COLO668 (cell line): Measurements from ENCODE around the gene PPP2R3A.

Source experiments
- DNase-seq: peaks from one replicate; lab custom pipeline; 2025; ENCODE audit not compliant: unreplicated experiment; lab: John Stamatoyannopoulos, UW

PPP2R3A gene

GRCh38 chr3:136021803-136022202 is 56.3 kb downstream of the PPP2R3A start:
- no peak for DNase-seq

GRCh38 chr3:136022529-136023263 is 57.2 kb downstream of the PPP2R3A start:
- no peak for DNase-seq

- DNase-seq: no peak
Observed at GRCh38 chr3:136023264-136023978, 57.9 kb downstream of the PPP2R3A start.

- no peak for DNase-seq
Observed at GRCh38 chr3:136036306-136036705, 70.8 kb downstream of the PPP2R3A start.

- DNase-seq: no peak
Observed at GRCh38 chr3:136038668-136039067, 73.1 kb downstream of the PPP2R3A start.

- no peak for DNase-seq
Observed at GRCh38 chr3:136042608-136043221, 77.2 kb downstream of the PPP2R3A start.

GRCh38 chr3:136044980-136045745 is 79.6 kb downstream of the PPP2R3A start:
- no peak for DNase-seq

- no peak for DNase-seq
Observed at GRCh38 chr3:136048068-136048467, 82.5 kb downstream of the PPP2R3A start.

- DNase-seq: no peak
Observed at GRCh38 chr3:136050250-136050649, 84.7 kb downstream of the PPP2R3A start.

- DNase-seq: no peak
Observed at GRCh38 chr3:136055491-136055890, 90.0 kb downstream of the PPP2R3A start.

- no peak for DNase-seq
Observed at GRCh38 chr3:136067211-136067610, 101.7 kb downstream of the PPP2R3A start.

- DNase-seq: no peak
Observed at GRCh38 chr3:136068708-136069107, 103.2 kb downstream of the PPP2R3A start.

GRCh38 chr3:136069933-136070332 is 104.4 kb downstream of the PPP2R3A start:
- no peak for DNase-seq

GRCh38 chr3:136070334-136070733 is 104.8 kb downstream of the PPP2R3A start:
- DNase-seq: no peak

- no peak for DNase-seq
Observed at GRCh38 chr3:136070953-136071949, 105.7 kb downstream of the PPP2R3A start.

- DNase-seq: no peak
Observed at GRCh38 chr3:136074546-136075170, 109.1 kb downstream of the PPP2R3A start.

GRCh38 chr3:136075218-136075808 is 109.8 kb downstream of the PPP2R3A start:
- DNase-seq: peak; percentile 52

- no peak for DNase-seq
Observed at GRCh38 chr3:136075811-136076210, 110.3 kb downstream of the PPP2R3A start.
